HG03439 (cell line): ENCODE measurements around the gene CDHR3.

ENCODE experiments used
- ATAC-seq: cut with Tn5 transposase; IDR thresholded peaks from one replicate; pipeline ENCODE4 v1.9.1; 2021; ENCODE audit warnings: mild to moderate bottlenecking, moderate library complexity; ENCODE audit not compliant: unreplicated experiment

The CDHR3 gene

DNA sequence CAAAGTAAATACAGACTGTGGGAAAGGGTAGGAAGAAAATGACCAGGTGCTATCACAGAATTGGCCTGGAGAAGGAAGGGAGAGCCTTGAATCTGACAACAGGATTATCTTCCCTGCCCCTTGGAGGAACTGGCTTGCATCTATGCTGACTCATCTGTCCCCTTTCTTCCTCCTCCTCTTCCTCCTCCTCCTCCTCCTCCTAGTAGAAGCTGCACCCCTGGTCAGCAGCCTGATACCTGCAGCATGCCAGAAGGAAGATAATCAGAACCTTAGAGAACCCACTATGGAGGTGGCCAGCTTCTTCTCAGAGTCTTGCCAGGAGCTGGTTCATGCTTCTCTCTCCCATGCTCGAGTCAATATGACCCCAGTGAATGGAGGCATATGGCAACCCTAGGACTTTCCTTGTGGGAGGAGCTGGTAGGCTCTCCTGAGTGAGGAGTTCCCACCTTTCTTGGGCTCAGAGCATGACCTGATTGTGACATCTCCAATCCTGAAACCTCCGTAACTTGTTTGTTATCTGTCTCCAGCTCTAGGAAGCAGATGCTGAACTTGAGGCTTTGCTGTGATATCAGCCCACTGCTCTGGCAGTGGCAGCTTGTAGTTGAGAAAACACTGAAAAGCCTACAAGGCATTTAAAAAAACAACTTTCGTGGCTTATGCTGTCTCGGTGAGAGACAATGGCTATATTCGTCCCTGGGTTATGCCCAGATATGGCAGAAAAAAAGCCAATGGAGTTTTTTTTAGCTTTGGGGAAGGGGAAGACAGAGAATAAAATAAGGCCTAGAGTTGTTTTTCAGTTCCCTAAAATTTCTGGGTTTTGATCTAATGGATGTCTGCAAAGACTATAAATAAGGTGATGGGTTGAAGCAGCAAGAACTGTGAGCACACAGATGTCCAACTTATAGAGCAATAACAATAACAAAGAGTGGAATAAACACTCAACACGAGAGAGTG is 60.6 kb downstream of the CDHR3 start:
- no peak for ATAC-seq

DNA sequence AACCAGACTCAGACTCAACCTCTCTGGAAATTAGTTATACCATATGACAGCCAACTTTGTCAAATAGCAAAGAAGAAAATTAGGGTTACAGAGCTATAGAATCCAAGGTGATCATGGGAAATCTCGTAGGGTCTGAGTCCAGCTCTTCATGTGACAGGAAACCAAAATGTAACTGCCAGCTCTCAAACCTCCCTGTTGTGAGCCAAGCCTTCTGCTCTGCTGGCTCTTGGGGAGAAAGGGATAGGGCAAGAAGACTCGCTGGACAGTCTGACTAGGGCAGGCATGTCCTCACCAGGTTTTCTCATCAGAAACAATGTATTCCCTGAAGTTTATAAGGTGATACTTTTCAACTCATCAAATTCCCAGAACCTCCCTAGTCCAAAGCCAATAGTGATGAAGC is 63.0 kb downstream of the CDHR3 start:
- ATAC-seq = no peak

GRCh38 chr7:106029451-106029850 is 66.4 kb downstream of the CDHR3 start:
- no peak for ATAC-seq

DNA sequence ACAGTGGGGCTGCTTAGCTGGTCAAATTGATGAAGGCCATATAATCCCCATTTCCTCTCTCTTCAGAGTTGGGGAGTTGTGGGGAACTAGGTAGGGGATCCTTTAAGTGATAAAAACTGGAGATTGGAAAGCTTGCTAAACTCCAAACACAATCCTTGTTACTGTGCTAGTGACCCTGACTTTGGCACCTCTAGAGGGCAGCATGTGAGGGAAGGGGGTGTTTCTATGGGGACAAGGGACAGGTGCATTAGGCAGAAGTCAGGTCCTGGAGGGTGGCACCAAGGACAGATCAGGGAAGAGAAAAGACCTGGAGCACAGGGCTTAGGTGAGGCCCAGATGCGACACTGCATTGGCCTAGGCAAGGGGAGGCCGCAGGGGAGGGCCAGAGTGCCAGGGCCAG is 66.9 kb downstream of the CDHR3 start:
- ATAC-seq = no peak

GRCh38 chr7:106031300-106032035 is 68.4 kb downstream of the CDHR3 start:
- no peak for ATAC-seq

GRCh38 chr7:106032295-106032694 is 69.2 kb downstream of the CDHR3 start:
- ATAC-seq = no peak

- ATAC-seq = no peak
Measured at GRCh38 chr7:106033735-106034134, 70.7 kb downstream of the CDHR3 start.

- ATAC-seq = no peak
Measured at GRCh38 chr7:106034383-106034782, 71.3 kb downstream of the CDHR3 start.

- no peak for ATAC-seq
Measured at GRCh38 chr7:106035568-106035967, 72.5 kb downstream of the CDHR3 start.

- no peak for ATAC-seq
Measured at GRCh38 chr7:106036004-106036403, 72.9 kb downstream of the CDHR3 start.

DNA sequence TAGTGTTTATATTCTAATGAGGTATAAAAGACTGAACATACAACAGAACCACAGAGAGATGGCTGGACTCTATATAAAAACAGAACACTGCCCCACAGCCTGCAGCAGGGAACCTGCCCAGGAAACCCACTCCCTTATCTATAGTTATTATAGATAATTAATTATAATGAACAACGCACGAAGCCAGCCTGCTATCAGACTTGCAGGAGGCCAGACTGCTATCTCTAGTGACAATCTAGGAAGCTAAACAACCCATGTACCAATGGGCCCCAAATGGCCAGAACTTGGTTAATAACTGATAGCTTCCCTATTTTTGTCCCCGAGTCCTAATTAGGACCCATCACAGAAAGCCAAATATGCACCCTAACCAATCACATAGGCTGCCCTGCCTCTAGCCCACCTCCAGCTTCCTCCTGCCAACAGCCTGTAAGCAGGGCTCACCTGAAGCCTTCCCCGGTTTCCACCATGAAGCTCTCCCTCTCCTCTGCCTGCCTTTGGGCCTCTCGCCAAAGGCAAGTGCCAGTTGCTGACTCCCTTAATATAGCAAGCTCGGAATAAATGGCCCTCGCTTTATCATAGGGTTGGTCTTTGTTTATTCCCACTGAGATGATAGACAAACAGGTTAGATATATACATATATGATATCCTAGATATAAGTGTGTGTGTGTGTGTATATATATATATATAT is 74.6 kb downstream of the CDHR3 start:
- ATAC-seq = no peak

DNA sequence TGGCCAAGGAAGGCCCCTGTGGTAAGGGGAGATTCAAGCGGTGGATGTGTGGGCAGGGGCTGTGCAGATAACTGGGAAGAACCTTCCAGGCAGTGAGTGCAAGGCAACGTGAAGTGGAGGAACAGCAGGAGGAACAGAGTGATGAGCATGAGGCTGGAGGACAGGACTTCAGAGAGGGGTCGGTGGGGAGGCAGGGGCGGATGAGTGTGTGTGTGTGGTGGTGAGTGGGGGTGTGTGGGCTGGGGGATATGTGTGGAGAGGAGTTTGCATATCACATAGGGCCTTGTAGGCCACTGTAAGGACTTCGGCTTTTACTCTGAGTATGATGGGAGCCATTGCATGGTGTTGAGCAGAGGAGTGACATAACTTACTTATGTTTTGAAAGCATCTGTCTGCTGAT is 75.2 kb downstream of the CDHR3 start:
- ATAC-seq = no peak

- no peak for ATAC-seq
Measured at GRCh38 chr7:106038916-106039315, 75.9 kb downstream of the CDHR3 start.

GRCh38 chr7:106039486-106040060 is 76.5 kb downstream of the CDHR3 start:
- no peak for ATAC-seq

- no peak for ATAC-seq
Measured at GRCh38 chr7:106041140-106041717, 78.2 kb downstream of the CDHR3 start.

- no peak for ATAC-seq
Measured at GRCh38 chr7:106042196-106042611, 79.1 kb downstream of the CDHR3 start.

DNA sequence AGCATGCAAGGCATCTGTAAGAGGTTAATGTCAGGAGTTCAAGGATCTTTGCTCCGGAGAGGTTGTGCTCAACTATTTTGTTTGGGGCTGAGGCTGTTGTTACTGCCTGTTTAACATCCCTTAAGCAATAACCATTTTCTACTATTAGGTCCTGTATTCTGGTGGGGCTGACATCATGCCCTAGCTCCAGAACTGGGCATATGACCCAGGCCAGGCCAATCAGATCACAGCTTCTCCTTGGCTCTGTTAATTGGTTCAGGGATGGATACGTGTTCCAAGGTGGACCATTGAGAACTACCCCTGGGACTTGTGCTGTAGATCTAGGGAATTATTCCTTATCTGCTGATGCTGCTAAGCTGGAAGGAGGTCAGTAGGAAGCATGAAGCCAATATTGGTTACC is 82.1 kb downstream of the CDHR3 start:
- ATAC-seq = no peak

DNA sequence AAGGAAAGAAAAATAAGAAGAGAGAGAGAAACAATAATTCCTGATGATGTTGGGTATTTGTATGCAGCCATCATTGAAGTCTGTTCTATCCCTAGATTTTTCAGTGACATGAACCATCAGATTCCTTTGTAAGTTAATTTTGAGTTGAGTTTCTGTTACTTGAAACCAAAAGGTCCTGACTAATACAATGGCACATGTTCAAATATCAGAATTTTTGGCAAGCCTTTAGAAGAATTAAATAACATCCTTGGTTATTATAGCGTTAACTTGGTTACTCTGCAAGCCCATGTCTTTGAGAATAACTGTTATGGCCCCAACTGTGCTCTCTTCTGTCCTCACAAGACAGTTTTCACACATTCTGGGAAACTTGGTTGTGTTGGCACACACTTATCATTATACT is 82.5 kb downstream of the CDHR3 start:
- no peak for ATAC-seq

DNA sequence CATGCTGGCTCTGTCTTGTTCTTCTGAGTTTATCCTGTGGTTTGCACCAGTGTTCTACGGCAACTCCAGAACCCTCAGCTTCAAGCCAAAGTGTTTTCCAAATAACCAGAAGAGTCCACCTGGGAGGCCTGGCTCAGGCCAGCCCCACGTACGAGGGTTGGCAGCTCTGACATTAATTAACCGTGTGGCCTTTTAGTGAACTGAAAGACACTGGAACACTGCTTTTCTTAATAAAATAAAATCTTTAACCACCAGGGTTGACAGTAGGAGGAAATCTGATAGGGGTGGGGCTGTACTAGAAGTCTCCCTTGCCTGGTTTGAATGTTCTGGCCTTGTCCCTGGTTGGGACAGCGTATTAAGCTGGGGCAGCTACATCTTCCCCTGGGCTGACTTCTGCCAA is 84.1 kb downstream of the CDHR3 start:
- ATAC-seq = no peak

- no peak for ATAC-seq
Measured at GRCh38 chr7:106047818-106048705, 85.0 kb downstream of the CDHR3 start.
